Naive thymus-derived CD4-positive, alpha-beta T cell (primary cell): Measurements from ENCODE around the gene ALDOA. TPM values are rescaled to one million over a fixed set of nuclear protein-coding genes. Genes with fewer than 3 reads are reported as not detected.
A peak's percentile ranks its signal among the peaks of the same experiment; 100 is the strongest.

ENCODE experiments used
- ATAC-seq: fragments of 150-1000 bp; cut with Tn5 transposase; 2 replicates; pipeline ENCODE4 v1.10.0; 2021; ENCODE audit warnings: mild to moderate bottlenecking, moderate library complexity
- CTCF ChIA-PET: fragments of 350-600 bp; sonication (Branson Sonifier 250); formaldehyde crosslinking; loops from one replicate; lab custom pipeline; 2021; ENCODE audit warnings: antibody characterized with exemption; lab: Charles Lee
- POLR2A ChIA-PET: fragments of 350-600 bp; sonication (Branson Sonifier 250); formaldehyde crosslinking; loops from one replicate; lab custom pipeline; 2021; ENCODE audit warnings: antibody characterized with exemption, inconsistent platforms; lab: Charles Lee
- DNase-seq, 9 donors: peaks; one replicate each; pipeline versions ENCODE4 v3.0.0 to v3.0.0-alpha.2; 2020 to 2022; ENCODE audit warnings: mixed read lengths in 1 of 9
- H3K27ac ChIP-seq: one replicate; pipeline ENCODE4 v1.7.0; 2013; ENCODE audit warnings: mild to moderate bottlenecking, low read depth, low read length, moderate library complexity
- H3K27me3 ChIP-seq, 2 donors: one replicate each; pipeline ENCODE4 v1.7.0; 2013; ENCODE audit warnings: low read length in 2 of 2, mild to moderate bottlenecking in 2 of 2, moderate library complexity in 2 of 2; ENCODE audit not compliant: control insufficient read depth in 2 of 2, insufficient read depth in 2 of 2
- H3K36me3 ChIP-seq, 3 experiments: 1 replicate in 2 of 3; 2 replicates in 1 of 3; pipeline ENCODE4 v1.7.0; 2013; ENCODE audit warnings: low read length in 3 of 3, mild to moderate bottlenecking in 3 of 3, moderate library complexity in 1 of 3; ENCODE audit not compliant: insufficient read depth in 3 of 3, control insufficient read depth in 2 of 3
- H3K4me1 ChIP-seq, 2 donors: one replicate each; pipeline ENCODE4 v1.7.0; 2013; ENCODE audit warnings: low read length in 2 of 2, mild to moderate bottlenecking in 2 of 2, moderate library complexity in 1 of 2; ENCODE audit not compliant: control insufficient read depth in 2 of 2, insufficient read depth in 2 of 2
- H3K4me3 ChIP-seq: 2 replicates; pipeline ENCODE4 v1.7.0; 2013; ENCODE audit warnings: mild to moderate bottlenecking, low read length
- H3K9me3 ChIP-seq, 3 experiments: 1 replicate in 2 of 3; 2 replicates in 1 of 3; pipeline ENCODE4 v1.7.0; 2013; ENCODE audit warnings: low read length in 3 of 3; ENCODE audit not compliant: control insufficient read depth in 2 of 3
- H3K27ac Mint-ChIP-seq, 9 donors: one replicate each; pipeline ENCODE4 v1.8.0; 2020 to 2022; ENCODE audit warnings: mixed read lengths in 9 of 9, mild to moderate bottlenecking in 8 of 9, moderate library complexity in 5 of 9, inconsistent platforms in 2 of 9
- H3K27me3 Mint-ChIP-seq, 5 donors: one replicate each; pipeline ENCODE4 v1.8.0; 2021 to 2022; ENCODE audit warnings: mixed read lengths in 5 of 5, mild to moderate bottlenecking in 1 of 5
- H3K36me3 Mint-ChIP-seq, 5 donors: one replicate each; pipeline ENCODE4 v1.8.0; 2020 to 2022; ENCODE audit warnings: mixed read lengths in 5 of 5, mild to moderate bottlenecking in 3 of 5, inconsistent platforms in 1 of 5
- H3K4me1 Mint-ChIP-seq, 7 donors: one replicate each; pipeline ENCODE4 v1.8.0; 2020 to 2022; ENCODE audit warnings: mixed read lengths in 7 of 7, mild to moderate bottlenecking in 3 of 7, inconsistent platforms in 1 of 7
- H3K4me3 Mint-ChIP-seq, 10 donors: one replicate each; pipeline ENCODE4 v1.8.0; 2020 to 2022; ENCODE audit warnings: mild to moderate bottlenecking in 10 of 10, mixed read lengths in 10 of 10, moderate library complexity in 6 of 10, inconsistent platforms in 2 of 10
- H3K9me3 Mint-ChIP-seq, 11 donors: one replicate each; pipeline ENCODE4 v1.8.0; 2020 to 2022; ENCODE audit warnings: mixed read lengths in 11 of 11, mild to moderate bottlenecking in 4 of 11, inconsistent platforms in 1 of 11, moderate library complexity in 1 of 11
- intact Hi-C, 2 donors: fragments of 100-400 bp; cut with micrococcal nuclease; formaldehyde crosslinking; loops; one replicate each; pipeline ENCODE4 v1.15.1; 2023
- polyA plus RNA-seq, 2 donors: library from polyadenylated mRNA; unstranded; fragments of 300-500 nt; fragmentation: Illumina TruSeq; gene quantifications; one replicate each; pipeline ENCODE4 v1.2.3, GENCODE V29; 2021
- total RNA-seq, 6 experiments: library from RNA in 5 of 6; stranded (reverse) in 5 of 6; gene quantifications; 1 replicate in 5 of 6; 2 replicates in 1 of 6; pipeline ENCODE4 v1.2.3 and lab custom pipeline; 2021 to 2026

Gene ALDOA
- total and polyA plus RNA-seq, 7 experiments from 2014 or later = 356 to 1,619 (median 627) TPM

GRCh38 chr16:30077656-30078055 is 12.1 kb downstream of the ALDOA start:
- POLR2A ChIA-PET = interaction anchor here (3.7 to 10.7 kb wide), 3 partner anchors 12 to 108 kb away, joined by 31 to 177 read pairs (median 83); partner anchors contain the start of genes ALDOA, CORO1A, TBX6 and YPEL3
- intact Hi-C loops = no loop called here
- CTCF ChIA-PET = interaction anchor here (3.8 kb wide), 1 partner anchor 14 kb away, joined by 18 read pairs; the partner anchor contains the start of gene TBX6

GRCh38 chr16:30078744-30079143 is 13.2 kb downstream of the ALDOA start:
- Histone ChIP-seq H3K27me3 (no peaks in the 10 kb centered on the region), H3K27ac (no peak overlapping the region), H3K36me3 (peaks cover 7 to 68% (median 24%) of the 10 kb centered on the region in 3 experiments), H3K4me3 (no peak overlapping the region), H3K9me3 (no peaks in the 10 kb centered on the region), H3K4me1 (peaks cover 20 to 21% of the 10 kb centered on the region in 2 donors)
- CTCF ChIA-PET = no interaction called here
- peaks cover 0 to 2% (median 0%) of the 10 kb centered on the region in 5 donors for H3K27me3 Mint-ChIP-seq
- POLR2A ChIA-PET = interaction anchor here (1.0 to 10.7 kb wide), 5 partner anchors 12 to 107 kb away, joined by 3 to 177 read pairs (median 31); partner anchors contain the start of genes ALDOA, CORO1A, TBX6 and YPEL3
- H3K4me3 Mint-ChIP-seq = peak overlapping the region in 2 of 10 donors; percentile 76 to 90
- intact Hi-C loops = no loop called here
- H3K36me3 Mint-ChIP-seq = peaks cover 0 to 40% (median 9%) of the 10 kb centered on the region in 5 donors
- ATAC-seq (no peak), DNase-seq (no peak)
- H3K4me1 Mint-ChIP-seq = peaks cover 29 to 49% (median 40%) of the 10 kb centered on the region in 7 donors
- H3K27ac Mint-ChIP-seq = peak overlapping the region in 2 of 9 donors; percentile 36 to 56
- H3K9me3 Mint-ChIP-seq = no peaks in the 10 kb centered on the region

More at GRCh38 chr16:30077656-30078055, 12.1 kb downstream of the ALDOA start:
- peaks cover 0 to 35% (median 5%) of the 10 kb centered on the region in 5 donors for H3K36me3 Mint-ChIP-seq
- peaks cover 29 to 51% (median 39%) of the 10 kb centered on the region in 7 donors for H3K4me1 Mint-ChIP-seq
- peak overlapping the region; percentile 78 to 98 (median 92) for H3K27ac Mint-ChIP-seq
- peak overlapping the region; percentile 41 to 99 (median 95) for H3K4me3 Mint-ChIP-seq
- peaks cover 0 to 2% (median 0%) of the 10 kb centered on the region in 5 donors for H3K27me3 Mint-ChIP-seq
- Histone ChIP-seq H3K27ac (peak overlapping the region; percentile 85), H3K9me3 (no peaks in the 10 kb centered on the region), H3K27me3 (no peaks in the 10 kb centered on the region), H3K36me3 (peaks cover 5 to 58% (median 18%) of the 10 kb centered on the region in 3 experiments), H3K4me3 (no peak overlapping the region), H3K4me1 (peaks cover 20 to 21% of the 10 kb centered on the region in 2 donors)
- DNase-seq (no peak), ATAC-seq (no peak)
- no peaks in the 10 kb centered on the region for H3K9me3 Mint-ChIP-seq

GRCh38 chr16:30079480-30079879 is 13.9 kb downstream of the ALDOA start:
- no peak for DNase-seq
- ChIA-PET POLR2A (interaction anchor here (0.7 to 10.7 kb wide), 6 partner anchors 13 to 106 kb away, joined by 3 to 177 read pairs (median 6); partner anchors contain the start of genes CORO1A, TBX6 and YPEL3), CTCF (no interaction called here)
- H3K4me1 Mint-ChIP-seq = peaks cover 35 to 48% (median 42%) of the 10 kb centered on the region in 7 donors
- Histone ChIP-seq H3K27ac (no peak overlapping the region), H3K36me3 (peaks cover 7 to 76% (median 27%) of the 10 kb centered on the region in 3 experiments), H3K27me3 (no peaks in the 10 kb centered on the region), H3K9me3 (no peaks in the 10 kb centered on the region), H3K4me1 (peaks cover 20 to 21% of the 10 kb centered on the region in 2 donors), H3K4me3 (no peak overlapping the region)
- no peak for ATAC-seq
- H3K4me3 Mint-ChIP-seq = peak overlapping the region in 1 of 10 donors; percentile 76
- no peaks in the 10 kb centered on the region for H3K9me3 Mint-ChIP-seq
- intact Hi-C loops = no loop called here
- peak overlapping the region in 7 of 9 donors; percentile 18 to 47 (median 25) for H3K27ac Mint-ChIP-seq
- H3K27me3 Mint-ChIP-seq = peaks cover 0 to 2% (median 0%) of the 10 kb centered on the region in 5 donors
- H3K36me3 Mint-ChIP-seq = peaks cover 0 to 43% (median 9%) of the 10 kb centered on the region in 5 donors

- POLR2A ChIA-PET = interaction anchor here (1.6 kb wide), 1 partner anchor 15 kb away, joined by 4 read pairs; no protein-coding TSS in a partner anchor
Measured at GRCh38 chr16:30082545-30083090, 17.1 kb downstream of the ALDOA start.

GRCh38 chr16:30083216-30084055 is 17.9 kb downstream of the ALDOA start:
- Mint-ChIP-seq H3K27ac (peak overlapping the region in 5 of 9 donors; percentile 2 to 81 (median 65)), H3K4me1 (peaks cover 12 to 27% (median 15%) of the 10 kb centered on the region in 7 donors), H3K9me3 (no peaks in the 10 kb centered on the region), H3K36me3 (peaks cover 0 to 33% (median 18%) of the 10 kb centered on the region in 5 donors), H3K27me3 (no peaks in the 10 kb centered on the region), H3K4me3 (no peak overlapping the region)
- intact Hi-C loops = no loop called here
- DNase-seq = no peak
- no peak for ATAC-seq
- no peaks in the 10 kb centered on the region for H3K9me3 ChIP-seq
- no peak overlapping the region for H3K27ac ChIP-seq
- CTCF ChIA-PET = no interaction called here
- no peak overlapping the region for H3K4me3 ChIP-seq
- POLR2A ChIA-PET = interaction anchor here (0.6 to 1.6 kb wide), 2 partner anchors 11 to 16 kb away, joined by 4 read pairs; no protein-coding TSS in a partner anchor
- no peaks in the 10 kb centered on the region for H3K27me3 ChIP-seq
- H3K36me3 ChIP-seq = peaks cover 7 to 70% (median 27%) of the 10 kb centered on the region in 3 experiments
- H3K4me1 ChIP-seq = peaks cover 0 to under 1% of the 10 kb centered on the region in 2 donors

More at GRCh38 chr16:30082545-30083090, 17.1 kb downstream of the ALDOA start:
- Mint-ChIP-seq H3K27me3 (no peaks in the 10 kb centered on the region), H3K9me3 (no peaks in the 10 kb centered on the region), H3K4me1 (peaks cover 16 to 29% (median 20%) of the 10 kb centered on the region in 7 donors), H3K27ac (peak overlapping the region in 5 of 9 donors; percentile 14 to 73 (median 63)), H3K4me3 (no peak overlapping the region), H3K36me3 (peaks cover 0 to 38% (median 16%) of the 10 kb centered on the region in 5 donors)
- Histone ChIP-seq H3K27me3 (no peaks in the 10 kb centered on the region), H3K4me3 (no peak overlapping the region), H3K9me3 (no peaks in the 10 kb centered on the region), H3K4me1 (peaks cover 2 to 9% of the 10 kb centered on the region in 2 donors), H3K36me3 (peaks cover 7 to 78% (median 27%) of the 10 kb centered on the region in 3 experiments), H3K27ac (no peak overlapping the region)
- intact Hi-C loops = no loop called here
- no peak for ATAC-seq
- CTCF ChIA-PET = interaction anchor here (0.9 kb wide), 1 partner anchor 9 kb away, joined by 3 read pairs; the partner anchor contains the start of gene TBX6
- no peak for DNase-seq
